Esophagus squamous epithelium (tissue), 4 donors: ENCODE results near the gene MTA3.

ENCODE experiments used
- POLR2A ChIP-seq, 4 donors: fragments of 450-650 bp; IDR thresholded peaks; one replicate each; pipeline ENCODE4 v1.6.1; 2017; ENCODE audit warnings: antibody characterized with exemption in 4 of 4, mild to moderate bottlenecking in 4 of 4, moderate library complexity in 3 of 4
- TF ChIP-seq, protein P1 (sequence below), 6 experiments: fragments of 450-650 bp in 4 of 6; fragments of 200-600 bp in 2 of 6; sonication (generic) in 2 of 6; IDR thresholded peaks; one replicate each; pipeline ENCODE4 v1.5.1; 2016 to 2019; ENCODE audit warnings: antibody characterized with exemption in 6 of 6, mild to moderate bottlenecking in 4 of 6, moderate library complexity in 4 of 6

DNA sequence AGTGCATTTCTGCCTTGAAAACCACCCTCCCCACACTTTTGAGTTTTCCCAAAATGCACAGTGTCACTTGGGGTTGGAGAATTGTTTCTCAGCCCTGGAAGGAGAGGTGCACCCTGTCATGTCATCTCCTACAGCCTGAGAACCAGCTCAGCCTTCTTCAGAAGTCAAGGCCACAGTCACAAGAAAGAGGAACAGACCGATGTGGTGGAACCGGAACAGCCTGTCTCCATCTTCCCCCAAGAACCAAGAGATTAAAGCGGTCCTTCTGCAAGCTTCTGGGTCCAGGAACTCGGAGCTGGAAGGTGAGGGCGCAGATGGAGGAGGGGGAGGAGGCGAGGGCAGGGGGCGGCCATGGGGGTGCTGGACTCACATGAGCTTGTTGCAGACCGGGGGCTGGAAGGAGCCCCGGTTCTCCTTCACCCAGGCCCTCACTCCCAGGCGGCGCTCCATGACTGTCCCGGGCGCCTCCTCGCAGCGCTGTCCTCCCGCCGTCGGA is 223.7 kb downstream of the MTA3 start:
- TF ChIP-seq, protein P1, sequence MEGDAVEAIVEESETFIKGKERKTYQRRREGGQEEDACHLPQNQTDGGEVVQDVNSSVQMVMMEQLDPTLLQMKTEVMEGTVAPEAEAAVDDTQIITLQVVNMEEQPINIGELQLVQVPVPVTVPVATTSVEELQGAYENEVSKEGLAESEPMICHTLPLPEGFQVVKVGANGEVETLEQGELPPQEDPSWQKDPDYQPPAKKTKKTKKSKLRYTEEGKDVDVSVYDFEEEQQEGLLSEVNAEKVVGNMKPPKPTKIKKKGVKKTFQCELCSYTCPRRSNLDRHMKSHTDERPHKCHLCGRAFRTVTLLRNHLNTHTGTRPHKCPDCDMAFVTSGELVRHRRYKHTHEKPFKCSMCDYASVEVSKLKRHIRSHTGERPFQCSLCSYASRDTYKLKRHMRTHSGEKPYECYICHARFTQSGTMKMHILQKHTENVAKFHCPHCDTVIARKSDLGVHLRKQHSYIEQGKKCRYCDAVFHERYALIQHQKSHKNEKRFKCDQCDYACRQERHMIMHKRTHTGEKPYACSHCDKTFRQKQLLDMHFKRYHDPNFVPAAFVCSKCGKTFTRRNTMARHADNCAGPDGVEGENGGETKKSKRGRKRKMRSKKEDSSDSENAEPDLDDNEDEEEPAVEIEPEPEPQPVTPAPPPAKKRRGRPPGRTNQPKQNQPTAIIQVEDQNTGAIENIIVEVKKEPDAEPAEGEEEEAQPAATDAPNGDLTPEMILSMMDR (IDR thresholded peaks at IDR 0.05), result no peak
- no peak for TF ChIP-seq POLR2A (IDR thresholded peaks at IDR 0.05)
